ENCODE results near the gene ARHGEF3. TPM values are rescaled to one million over a fixed set of nuclear protein-coding genes. Genes with fewer than 3 reads are reported as not detected.
A peak's percentile ranks its signal among the peaks of the same experiment; 100 is the strongest.

ARHGEF3 gene
- total and polyA plus RNA-seq, 2 experiments from 2014 or later = 41.7 to 63.8 TPM

DNA sequence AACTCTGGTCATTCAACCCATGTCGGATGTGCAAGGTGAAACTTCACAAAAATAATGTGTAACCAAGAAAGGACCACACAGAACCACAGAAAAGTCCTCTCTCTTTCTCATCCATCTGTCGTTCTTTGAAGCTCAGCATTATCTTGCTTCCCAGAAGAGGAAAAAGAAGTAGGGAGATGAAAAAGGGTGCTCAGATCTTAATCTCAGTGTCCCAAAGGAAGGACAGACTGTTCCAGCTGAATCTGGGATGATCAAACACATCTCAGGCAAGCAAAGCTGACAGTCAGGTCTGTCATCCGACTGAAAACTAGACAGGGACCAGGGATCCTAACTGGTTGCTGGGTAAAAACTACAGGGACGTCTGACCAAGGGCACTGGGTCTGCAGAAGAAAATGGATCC, 16.2 kb downstream of the ARHGEF3 start:
- no peaks in the 10 kb centered on the region for H3K36me3 ChIP-seq (replicated peaks; ENCODE audit: insufficient read depth, low read depth)
- no peak overlapping the region for H3K4me2 ChIP-seq
- no peaks in the 10 kb centered on the region for H3K9me3 ChIP-seq (ENCODE audit: low read depth)
- peaks cover 74% of the 10 kb centered on the region for H4K20me1 ChIP-seq (ENCODE audit: insufficient read depth, poor library complexity, severe bottlenecking)
- H3K9me2 ChIP-seq (replicated peaks; ENCODE audit: insufficient read depth) = no peaks in the 10 kb centered on the region
- no peak overlapping the region for H2AFZ ChIP-seq
- no peak overlapping the region for H3K27ac ChIP-seq
- DNase-seq (ENCODE audit: low spot score) = no peak
- WGBS (ENCODE audit: low lambda C conversion rate, missing lambda C conversion rate) = 79% methylated on average over 4 of the region's 4 CpGs
- no peaks in the 10 kb centered on the region for H3K27me3 ChIP-seq
- peaks cover 88% of the 10 kb centered on the region for H3K79me2 ChIP-seq
- H3K4me3 ChIP-seq = no peak overlapping the region
- TF ChIP-seq, protein P1, sequence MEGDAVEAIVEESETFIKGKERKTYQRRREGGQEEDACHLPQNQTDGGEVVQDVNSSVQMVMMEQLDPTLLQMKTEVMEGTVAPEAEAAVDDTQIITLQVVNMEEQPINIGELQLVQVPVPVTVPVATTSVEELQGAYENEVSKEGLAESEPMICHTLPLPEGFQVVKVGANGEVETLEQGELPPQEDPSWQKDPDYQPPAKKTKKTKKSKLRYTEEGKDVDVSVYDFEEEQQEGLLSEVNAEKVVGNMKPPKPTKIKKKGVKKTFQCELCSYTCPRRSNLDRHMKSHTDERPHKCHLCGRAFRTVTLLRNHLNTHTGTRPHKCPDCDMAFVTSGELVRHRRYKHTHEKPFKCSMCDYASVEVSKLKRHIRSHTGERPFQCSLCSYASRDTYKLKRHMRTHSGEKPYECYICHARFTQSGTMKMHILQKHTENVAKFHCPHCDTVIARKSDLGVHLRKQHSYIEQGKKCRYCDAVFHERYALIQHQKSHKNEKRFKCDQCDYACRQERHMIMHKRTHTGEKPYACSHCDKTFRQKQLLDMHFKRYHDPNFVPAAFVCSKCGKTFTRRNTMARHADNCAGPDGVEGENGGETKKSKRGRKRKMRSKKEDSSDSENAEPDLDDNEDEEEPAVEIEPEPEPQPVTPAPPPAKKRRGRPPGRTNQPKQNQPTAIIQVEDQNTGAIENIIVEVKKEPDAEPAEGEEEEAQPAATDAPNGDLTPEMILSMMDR (IDR thresholded peaks at IDR 0.05; ENCODE audit: poor library complexity) = no peak
- no peak for TF ChIP-seq EZH2 (IDR thresholded peaks at IDR 0.05; ENCODE audit: borderline replicate concordance)
- no peak for TF ChIP-seq EZH2phosphoT487 (IDR thresholded peaks at IDR 0.05; ENCODE audit: low read depth, severe bottlenecking, unreplicated experiment)
- peaks cover 34% of the 10 kb centered on the region for H3K4me1 ChIP-seq (ENCODE audit: insufficient read depth)

DNA sequence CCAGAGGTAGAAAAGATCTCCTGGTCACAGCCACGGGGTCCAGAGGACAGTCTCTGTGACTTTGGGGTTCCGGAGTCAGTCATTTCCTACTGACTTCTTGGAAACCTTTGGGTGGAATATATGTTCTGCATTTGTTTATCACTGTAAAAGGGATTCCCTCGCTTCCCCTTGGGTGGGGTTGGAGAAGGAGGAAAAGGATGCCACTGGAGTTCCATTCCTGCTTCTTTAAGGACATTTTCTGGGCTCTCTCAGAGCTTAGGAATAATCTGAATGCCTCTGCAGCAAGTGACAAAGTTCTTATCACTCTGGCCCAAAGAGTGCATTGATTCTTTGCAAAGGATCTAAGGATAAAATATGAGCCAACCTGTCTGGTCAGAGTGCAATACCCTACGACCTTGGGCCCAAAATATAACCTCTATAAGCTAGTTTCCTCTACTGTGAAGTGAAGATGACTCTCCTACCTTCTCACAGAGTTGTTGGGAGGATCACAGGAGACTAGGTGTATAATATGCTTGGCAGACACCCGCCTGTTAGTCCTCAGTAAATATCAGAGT, 17.2 kb downstream of the ARHGEF3 start:
- 95% methylated on average over 5 of the region's 5 CpGs for WGBS (ENCODE audit: low lambda C conversion rate, missing lambda C conversion rate)
- Histone ChIP-seq H3K79me2 (peaks cover 88% of the 10 kb centered on the region), H3K4me2 (no peak overlapping the region), H3K9me3 (ENCODE audit: low read depth) (no peaks in the 10 kb centered on the region), H3K4me3 (no peak overlapping the region), H3K36me3 (replicated peaks; ENCODE audit: insufficient read depth, low read depth) (no peaks in the 10 kb centered on the region), H3K27me3 (no peaks in the 10 kb centered on the region), H3K4me1 (ENCODE audit: insufficient read depth) (peaks cover 34% of the 10 kb centered on the region), H3K9me2 (replicated peaks; ENCODE audit: insufficient read depth) (no peaks in the 10 kb centered on the region), H2AFZ (no peak overlapping the region), H3K27ac (peak overlapping the region; percentile 26), H4K20me1 (ENCODE audit: insufficient read depth, poor library complexity, severe bottlenecking) (peaks cover 75% of the 10 kb centered on the region)
- TF ChIP-seq EZH2 (IDR thresholded peaks at IDR 0.05; ENCODE audit: borderline replicate concordance) (no peak), EZH2phosphoT487 (IDR thresholded peaks at IDR 0.05; ENCODE audit: low read depth, severe bottlenecking, unreplicated experiment) (no peak)
- TF ChIP-seq, protein P1 (IDR thresholded peaks at IDR 0.05; ENCODE audit: poor library complexity) = no peak
- DNase-seq (ENCODE audit: low spot score) = no peak

DNA sequence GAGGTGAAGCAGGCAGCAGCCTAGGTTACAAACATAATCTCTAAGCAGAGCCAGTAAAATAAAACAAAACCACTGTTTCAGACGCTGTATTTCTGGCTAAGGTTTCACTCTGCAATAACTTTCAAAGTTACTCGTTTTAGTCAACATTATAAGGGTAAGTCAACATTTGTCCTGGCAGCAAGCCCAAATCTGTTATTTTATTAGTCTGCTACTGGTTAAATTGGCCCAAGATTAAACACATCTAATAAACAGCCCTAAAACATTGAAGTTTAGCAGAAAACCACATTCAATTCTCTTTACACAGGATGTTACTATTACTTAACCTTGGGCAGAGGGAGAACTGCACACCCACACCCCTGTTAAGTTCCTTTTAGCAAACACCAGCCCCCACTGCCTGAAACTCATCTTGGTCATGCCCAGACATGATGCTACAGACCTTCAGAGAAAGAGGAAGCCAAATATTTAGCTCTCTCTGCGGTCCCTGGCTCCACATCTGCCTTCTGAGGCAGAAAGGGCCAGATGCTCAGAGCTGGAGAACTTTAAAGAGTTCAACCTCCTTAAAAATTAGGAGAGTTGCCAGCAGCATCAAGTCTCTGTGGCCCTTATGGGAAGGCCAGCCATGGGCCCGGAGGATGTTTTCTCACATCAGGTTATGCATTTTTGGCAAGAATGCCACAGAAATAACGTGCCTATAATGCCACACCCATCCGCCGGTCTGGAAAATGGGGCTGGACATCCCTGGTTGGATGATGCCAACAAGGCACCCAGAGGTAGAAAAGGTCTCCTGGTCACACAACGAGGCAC, 17.9 kb downstream of the ARHGEF3 start:
- Histone ChIP-seq H3K4me2 (peak overlapping the region; percentile 55), H3K36me3 (replicated peaks; ENCODE audit: insufficient read depth, low read depth) (no peaks in the 10 kb centered on the region), H3K27ac (peak overlapping the region; percentile 26), H3K4me3 (no peak overlapping the region), H4K20me1 (ENCODE audit: insufficient read depth, poor library complexity, severe bottlenecking) (peaks cover 73% of the 10 kb centered on the region), H2AFZ (no peak overlapping the region), H3K27me3 (no peaks in the 10 kb centered on the region), H3K4me1 (ENCODE audit: insufficient read depth) (peaks cover 34% of the 10 kb centered on the region), H3K9me2 (replicated peaks; ENCODE audit: insufficient read depth) (no peaks in the 10 kb centered on the region), H3K9me3 (ENCODE audit: low read depth) (no peaks in the 10 kb centered on the region), H3K79me2 (peaks cover 88% of the 10 kb centered on the region)
- DNase-seq (ENCODE audit: low spot score) = peak; percentile 52
- peak; percentile 96 for TF ChIP-seq EZH2phosphoT487 (IDR thresholded peaks at IDR 0.05; ENCODE audit: low read depth, severe bottlenecking, unreplicated experiment)
- TF ChIP-seq, protein P1 (IDR thresholded peaks at IDR 0.05; ENCODE audit: poor library complexity) = no peak
- 61% methylated on average over 8 of the region's 8 CpGs for WGBS (ENCODE audit: low lambda C conversion rate, missing lambda C conversion rate)
